KOPT-K1 (cell line): ENCODE measurements around the gene GPR18.

Experiments
- H3K27ac ChIP-seq: fragments of 200-600 bp; sonication (generic); 2 replicates; pipeline ENCODE4 v1.5.1; 2016; ENCODE audit warnings: antibody characterized with exemption, mild to moderate bottlenecking, low read depth, low read length; ENCODE audit not compliant: poor library complexity, severe bottlenecking
- H3K36me3 ChIP-seq: fragments of 200-600 bp; sonication (generic); 2 replicates; pipeline ENCODE4 v1.5.1; 2017; ENCODE audit warnings: antibody characterized with exemption, mild to moderate bottlenecking, low read length, moderate library complexity; ENCODE audit not compliant: insufficient read depth
- H3K9me3 ChIP-seq: fragments of 200-600 bp; sonication (generic); 2 replicates; pipeline ENCODE4 v1.5.1; 2017; ENCODE audit warnings: antibody characterized with exemption, low read length, mild to moderate bottlenecking; ENCODE audit not compliant: insufficient read depth, poor library complexity, severe bottlenecking

The GPR18 gene

GRCh38 chr13:99280166-99280565 is 22.0 kb upstream of the GPR18 start:
- no peaks in the 10 kb centered on the region for H3K9me3 ChIP-seq
- no peak overlapping the region for H3K27ac ChIP-seq
- H3K36me3 ChIP-seq: peaks cover 43% of the 10 kb centered on the region

DNA sequence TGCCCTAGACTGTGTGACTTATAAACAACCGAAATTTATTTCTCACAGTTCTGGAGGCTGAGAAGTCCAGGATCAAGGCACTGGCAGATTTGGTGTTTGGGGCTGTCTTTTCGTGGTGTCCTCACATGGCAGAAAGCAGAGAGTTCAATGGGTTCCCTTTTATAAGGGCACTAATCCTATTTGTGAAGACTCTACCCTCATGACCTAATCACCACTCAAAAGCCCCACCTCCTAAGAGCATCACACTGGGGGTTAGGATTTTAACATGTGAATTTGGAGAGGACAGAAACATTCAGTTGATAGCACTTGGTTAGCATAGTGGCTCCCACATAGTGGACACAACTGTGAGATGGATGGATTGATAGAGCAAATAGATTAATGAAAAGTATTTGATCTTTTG is 21.5 kb upstream of the GPR18 start:
- peaks cover 43% of the 10 kb centered on the region for H3K36me3 ChIP-seq
- no peaks in the 10 kb centered on the region for H3K9me3 ChIP-seq
- peak overlapping the region; percentile 26 for H3K27ac ChIP-seq

DNA sequence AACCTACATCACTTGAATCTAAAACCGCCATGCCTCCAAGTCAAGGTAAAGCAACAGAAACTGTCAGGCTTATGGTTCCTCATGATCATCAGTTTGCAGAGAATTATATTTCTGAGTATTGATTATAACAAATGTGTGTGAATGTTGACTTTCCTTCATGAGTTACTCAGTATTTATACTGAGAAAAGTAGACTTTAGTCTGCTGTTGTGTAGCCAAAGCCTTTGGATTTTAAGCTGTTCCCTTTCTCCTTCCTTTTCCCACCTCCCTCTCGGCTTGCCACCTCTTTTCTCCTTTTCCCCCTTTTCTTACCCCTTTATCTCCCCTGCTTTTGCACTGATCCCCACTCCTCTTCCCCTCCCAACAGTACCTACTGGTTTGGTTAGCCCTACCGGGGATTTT is 20.7 kb upstream of the GPR18 start:
- Histone ChIP-seq H3K27ac (peak overlapping the region; percentile 26), H3K36me3 (peaks cover 43% of the 10 kb centered on the region), H3K9me3 (no peaks in the 10 kb centered on the region)

- Histone ChIP-seq H3K9me3 (no peaks in the 10 kb centered on the region), H3K27ac (peak overlapping the region; percentile 26), H3K36me3 (peaks cover 43% of the 10 kb centered on the region)
Observed at GRCh38 chr13:99278200-99278599, 20.0 kb upstream of the GPR18 start.

- H3K36me3 ChIP-seq: peaks cover 44% of the 10 kb centered on the region
- peak overlapping the region; percentile 26 for H3K27ac ChIP-seq
- H3K9me3 ChIP-seq: peaks cover 2% of the 10 kb centered on the region
Observed at GRCh38 chr13:99277629-99278028, 19.4 kb upstream of the GPR18 start.

- Histone ChIP-seq H3K27ac (no peak overlapping the region), H3K36me3 (peaks cover 50% of the 10 kb centered on the region), H3K9me3 (peaks cover 9% of the 10 kb centered on the region)
Observed at GRCh38 chr13:99276706-99277105, 18.5 kb upstream of the GPR18 start.

DNA sequence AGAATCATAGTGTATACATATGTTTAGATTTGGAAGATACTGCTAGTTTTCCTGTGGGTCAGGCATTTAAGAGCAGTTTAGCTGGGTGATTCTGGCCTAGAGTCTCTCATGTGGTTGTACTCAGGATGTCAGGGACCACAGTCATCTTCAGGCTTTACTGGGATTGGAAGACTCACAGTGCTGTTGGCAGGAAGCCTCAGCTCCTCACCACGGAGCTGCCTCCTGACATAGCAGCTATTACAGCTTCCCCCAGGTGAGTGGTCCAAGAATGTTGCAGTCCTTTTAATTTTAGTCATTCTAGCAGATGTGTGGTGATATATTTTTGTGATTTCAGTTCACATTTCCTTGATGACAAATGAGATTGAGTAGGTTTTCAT is 16.9 kb upstream of the GPR18 start:
- Histone ChIP-seq H3K36me3 (peaks cover 37% of the 10 kb centered on the region), H3K9me3 (peaks cover 9% of the 10 kb centered on the region), H3K27ac (peak overlapping the region; percentile 23)

DNA sequence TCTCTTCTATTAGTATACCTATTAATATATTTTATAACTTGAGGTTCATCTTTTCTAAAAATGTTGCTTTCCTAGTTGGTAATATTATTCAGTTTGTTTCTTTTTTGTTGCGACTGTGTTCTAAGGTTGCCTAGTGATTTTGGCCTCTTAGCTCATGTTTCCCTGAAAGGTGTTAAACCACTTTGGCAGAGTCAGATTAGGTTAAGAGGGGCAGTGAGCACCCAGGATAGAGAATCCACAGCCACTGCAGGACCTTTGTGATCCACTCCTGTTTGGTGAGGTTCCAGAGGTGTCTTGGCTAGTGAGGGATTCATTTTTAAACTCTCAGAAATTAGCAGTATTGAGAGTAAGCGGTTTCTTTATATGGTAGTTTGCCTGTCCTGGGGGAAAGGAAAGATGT is 14.9 kb upstream of the GPR18 start:
- peaks cover 9% of the 10 kb centered on the region for H3K9me3 ChIP-seq
- peaks cover 25% of the 10 kb centered on the region for H3K36me3 ChIP-seq
- H3K27ac ChIP-seq: no peak overlapping the region

GRCh38 chr13:99272481-99272880 is 14.3 kb upstream of the GPR18 start:
- peaks cover 9% of the 10 kb centered on the region for H3K9me3 ChIP-seq
- H3K36me3 ChIP-seq: peaks cover 25% of the 10 kb centered on the region
- H3K27ac ChIP-seq: no peak overlapping the region

DNA sequence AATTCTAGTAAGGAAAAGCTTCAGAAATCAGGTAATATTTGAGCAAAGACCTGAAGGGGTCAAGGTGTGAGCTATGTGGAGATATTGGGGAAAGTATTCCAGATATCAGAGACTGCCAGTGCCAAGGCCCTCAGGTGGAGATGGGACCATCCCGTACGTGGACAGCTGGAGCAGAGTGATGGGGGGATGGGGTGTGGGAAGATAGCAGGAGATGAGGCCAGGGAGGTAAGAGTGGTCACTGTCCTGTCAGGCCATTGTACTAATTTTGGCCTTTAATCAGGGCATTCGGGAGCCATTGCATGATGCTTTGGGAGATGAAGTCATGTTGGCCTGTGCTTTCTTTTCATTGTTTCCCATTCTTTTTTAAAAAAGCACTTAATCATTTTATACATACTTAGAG is 13.1 kb upstream of the GPR18 start:
- peaks cover 27% of the 10 kb centered on the region for H3K36me3 ChIP-seq
- H3K27ac ChIP-seq: no peak overlapping the region
- peaks cover 9% of the 10 kb centered on the region for H3K9me3 ChIP-seq

DNA sequence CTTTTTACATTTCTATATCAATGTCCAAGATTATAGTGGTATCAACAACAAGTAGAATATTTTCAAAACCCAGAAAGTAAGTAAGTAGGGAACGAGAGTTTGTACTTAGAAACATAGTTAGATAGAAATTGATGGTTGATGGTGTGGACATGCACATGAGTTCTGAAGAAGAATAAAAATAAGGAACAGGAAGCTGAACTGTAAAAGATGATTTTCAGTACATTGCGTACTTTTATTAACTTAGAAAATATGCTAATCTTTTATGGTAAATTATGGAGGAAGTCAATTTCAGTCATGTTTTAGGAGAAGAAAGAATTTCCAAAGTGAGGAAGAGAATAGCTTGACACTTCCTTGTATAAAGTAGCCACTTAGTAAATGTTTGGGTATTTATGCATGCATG is 12.3 kb upstream of the GPR18 start:
- H3K36me3 ChIP-seq: peaks cover 22% of the 10 kb centered on the region
- peaks cover 9% of the 10 kb centered on the region for H3K9me3 ChIP-seq
- H3K27ac ChIP-seq: no peak overlapping the region

GRCh38 chr13:99269627-99270241 is 11.6 kb upstream of the GPR18 start:
- Histone ChIP-seq H3K9me3 (peaks cover 9% of the 10 kb centered on the region), H3K27ac (no peak overlapping the region), H3K36me3 (peaks cover 27% of the 10 kb centered on the region)

DNA sequence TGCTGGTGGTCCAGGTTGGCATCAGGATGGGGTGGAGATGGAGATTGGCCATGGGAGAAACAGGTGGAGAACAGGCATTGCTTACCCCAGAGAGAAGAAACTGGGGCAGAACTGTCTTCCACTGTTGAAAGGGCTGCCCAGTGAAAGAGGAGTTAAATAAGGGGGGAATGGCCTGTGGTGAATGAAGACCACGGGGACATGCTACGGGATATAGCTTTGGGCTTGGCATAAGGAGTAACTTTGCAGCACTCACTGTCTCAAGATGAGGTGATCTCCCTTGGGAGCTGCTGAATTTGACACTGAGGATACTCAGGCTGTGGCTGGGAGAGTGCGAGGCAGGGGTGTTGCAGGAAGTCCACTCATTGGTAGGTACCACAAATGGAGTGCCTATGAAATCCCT is 10.6 kb upstream of the GPR18 start:
- H3K27ac ChIP-seq: no peak overlapping the region
- H3K9me3 ChIP-seq: peaks cover 9% of the 10 kb centered on the region
- H3K36me3 ChIP-seq: peaks cover 36% of the 10 kb centered on the region

DNA sequence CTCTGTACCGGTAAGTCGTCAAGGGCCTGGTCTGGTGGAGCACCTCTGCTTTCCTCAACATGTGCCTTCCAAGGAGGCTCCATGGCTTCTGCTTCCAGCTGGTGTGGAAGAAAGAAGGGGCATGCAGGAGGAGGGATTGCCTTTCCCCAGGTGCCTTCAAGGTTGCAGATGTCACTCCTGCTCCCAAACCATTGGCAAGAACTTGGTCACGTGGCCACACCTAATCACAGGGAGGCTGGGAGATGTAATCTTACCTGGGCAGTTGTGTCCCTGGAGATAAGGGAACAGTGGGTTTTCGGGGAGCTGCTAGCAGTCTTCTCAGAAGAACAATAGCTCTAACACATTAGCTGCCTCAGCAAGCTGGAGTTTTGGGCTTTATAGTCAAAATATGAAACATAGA is 9.7 kb upstream of the GPR18 start:
- H3K36me3 ChIP-seq: peaks cover 44% of the 10 kb centered on the region
- H3K9me3 ChIP-seq: peaks cover 9% of the 10 kb centered on the region
- H3K27ac ChIP-seq: no peak overlapping the region

DNA sequence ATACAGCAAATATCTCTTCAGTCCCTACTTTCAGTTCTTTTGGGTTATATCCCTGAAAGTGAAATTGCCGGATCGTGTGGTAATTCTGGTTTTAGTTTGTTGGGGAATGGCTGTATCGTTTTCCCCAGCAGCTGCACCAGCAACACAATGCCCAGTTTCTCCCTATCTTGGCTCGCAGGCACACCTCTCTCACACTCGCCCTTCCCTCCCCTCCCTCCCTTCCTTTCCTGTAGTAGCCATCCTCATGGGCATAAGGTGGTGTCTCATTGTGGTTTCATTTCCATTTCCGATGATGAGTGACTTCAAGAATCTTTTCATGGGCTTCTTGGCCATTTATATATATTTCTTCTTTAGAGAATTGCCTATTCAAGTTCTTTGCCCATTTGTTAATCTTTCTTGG is 8.6 kb upstream of the GPR18 start:
- H3K36me3 ChIP-seq: peaks cover 35% of the 10 kb centered on the region
- no peaks in the 10 kb centered on the region for H3K9me3 ChIP-seq
- no peak overlapping the region for H3K27ac ChIP-seq

GRCh38 chr13:99265821-99266426 is 7.7 kb upstream of the GPR18 start:
- H3K36me3 ChIP-seq: peaks cover 36% of the 10 kb centered on the region
- H3K27ac ChIP-seq: no peak overlapping the region
- no peaks in the 10 kb centered on the region for H3K9me3 ChIP-seq
